HuH-7.5 (cell line): ENCODE results near the gene SLC8A3.

ENCODE experiments used
- DNase-seq: peaks from one replicate; pipeline ENCODE4 v3.0.0; 2011; ENCODE audit warnings: low spot score

SLC8A3 gene

GRCh38 chr14:70173569-70173968 lies 15.2 kb downstream of the SLC8A3 start:
- no peak for DNase-seq

DNA sequence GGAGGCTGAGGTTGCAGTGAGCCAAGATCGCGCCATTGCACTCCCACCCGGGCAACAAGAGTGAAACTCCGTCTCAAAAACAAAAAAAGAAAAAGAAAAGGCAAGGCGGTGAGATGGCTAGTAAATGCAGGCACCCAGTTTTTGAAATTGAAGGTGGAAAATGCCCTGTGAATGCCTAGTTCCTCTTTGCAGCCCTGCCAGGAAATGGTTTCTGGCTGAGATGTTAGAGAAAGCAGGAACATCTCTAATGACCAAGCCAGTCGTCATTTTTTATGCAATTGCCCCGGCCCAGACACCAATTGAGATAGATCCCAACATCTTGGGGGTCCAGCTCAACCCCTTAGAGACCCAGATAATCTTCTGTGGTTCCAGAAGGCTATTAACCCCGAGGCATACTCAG lies 17.0 kb downstream of the SLC8A3 start:
- DNase-seq = no peak

DNA sequence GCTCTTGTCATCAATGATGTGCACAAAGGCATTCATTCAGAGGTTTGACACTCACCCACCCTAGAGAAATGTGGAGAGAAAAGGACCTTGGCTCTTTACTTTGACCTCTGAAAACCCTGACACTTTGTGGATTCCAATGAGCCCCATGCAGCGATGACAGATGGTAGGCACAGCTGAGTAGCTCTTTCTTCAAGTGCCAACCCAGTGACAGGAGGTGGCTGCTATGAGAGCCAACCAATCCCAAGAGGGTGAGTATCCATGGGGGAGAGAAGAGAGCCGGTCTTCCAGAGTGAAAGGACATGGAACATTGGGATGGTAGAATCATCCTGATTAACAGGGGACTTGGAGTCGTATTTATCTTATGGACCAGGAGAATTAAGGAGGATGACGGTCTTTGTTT lies 17.8 kb downstream of the SLC8A3 start:
- no peak for DNase-seq

DNA sequence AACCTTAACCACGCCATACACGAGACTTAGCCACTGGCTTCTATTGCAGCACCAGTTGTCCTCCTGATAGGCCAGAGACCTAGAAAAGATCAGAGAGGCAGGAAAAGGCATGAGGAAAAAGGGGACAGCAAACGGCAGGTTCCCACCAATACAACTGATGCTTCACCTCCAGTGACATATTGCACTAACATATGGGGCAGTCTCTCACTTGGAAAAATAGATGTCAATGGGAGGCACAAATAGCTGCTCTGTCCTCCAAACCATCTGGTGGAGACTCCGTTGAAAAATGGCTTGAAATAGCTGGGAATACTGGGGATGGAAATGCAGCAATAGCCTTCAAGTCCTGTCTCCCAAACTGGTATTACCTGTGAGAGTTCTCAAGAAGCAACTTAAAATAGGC lies 20.3 kb downstream of the SLC8A3 start:
- DNase-seq = no peak

DNA sequence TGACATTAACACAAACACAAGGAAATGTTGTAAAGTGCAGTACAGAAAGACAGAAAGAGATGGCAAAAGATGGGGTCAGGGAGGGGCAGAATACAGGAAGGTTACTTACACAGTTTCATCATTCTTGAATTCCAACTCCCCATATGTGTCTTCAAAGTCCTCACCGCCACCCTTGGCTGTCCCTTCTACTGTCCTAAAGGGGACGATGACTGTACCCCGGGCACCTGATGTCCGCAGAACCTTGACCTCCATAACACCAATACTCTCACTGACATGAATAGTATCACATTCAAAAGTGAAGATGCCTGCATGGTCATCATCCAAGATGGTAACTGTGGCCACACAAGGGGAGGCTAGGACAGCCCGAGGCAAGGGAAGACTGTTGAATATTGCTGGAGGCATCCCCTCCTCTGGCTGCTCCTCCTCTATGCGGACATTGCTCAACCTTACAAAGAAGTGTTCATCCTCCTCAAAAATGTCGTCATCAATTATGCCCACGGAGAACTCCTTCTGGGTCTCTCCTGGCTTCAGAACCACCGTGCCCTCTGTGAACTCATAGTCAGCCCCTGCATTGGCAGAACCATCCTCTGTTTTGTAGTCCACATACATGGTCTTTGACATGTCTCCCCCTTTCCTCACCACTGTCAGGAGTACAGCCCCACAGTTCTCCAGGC lies 22.1 kb downstream of the SLC8A3 start:
- no peak for DNase-seq

DNA sequence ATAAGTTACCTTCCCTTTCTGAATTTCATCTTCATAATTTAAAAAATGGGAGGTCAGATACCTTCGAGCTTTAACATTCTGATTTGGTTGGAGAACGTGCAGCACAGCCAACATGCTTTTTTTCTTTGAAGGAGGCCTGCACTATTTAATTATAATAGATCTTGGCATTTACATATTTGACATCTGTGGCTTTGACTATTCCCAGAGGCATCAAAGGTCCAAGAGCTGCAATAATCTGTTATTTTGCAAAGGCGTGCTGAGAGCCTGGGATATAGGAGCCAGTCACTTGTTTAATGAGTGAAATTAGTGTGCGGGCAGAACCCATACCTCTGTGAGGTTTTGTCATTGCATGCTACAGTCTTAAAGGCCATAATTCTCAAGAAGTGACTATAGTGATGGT lies 26.4 kb downstream of the SLC8A3 start:
- DNase-seq = no peak

DNA sequence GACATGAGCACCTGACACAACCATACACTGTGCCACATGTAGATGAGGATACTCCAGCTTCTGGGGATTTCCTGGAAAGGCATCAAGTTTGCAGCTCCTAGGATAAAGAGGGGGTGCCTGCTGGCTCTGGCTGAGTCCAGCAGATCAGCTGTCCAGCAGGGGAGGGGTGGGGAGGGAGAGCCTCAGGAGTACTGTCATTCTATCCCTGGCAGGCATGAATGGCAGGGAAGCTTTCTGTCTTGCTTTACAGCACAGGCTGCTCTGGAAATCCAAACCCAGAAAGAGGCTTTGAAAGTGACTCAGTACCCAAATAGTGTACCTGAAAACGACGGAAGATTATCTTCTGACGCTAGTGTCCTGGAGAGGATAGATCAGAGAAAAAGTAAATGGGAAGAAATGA lies 32.2 kb downstream of the SLC8A3 start:
- no peak for DNase-seq

GRCh38 chr14:70152704-70153103 lies 36.0 kb downstream of the SLC8A3 start:
- DNase-seq = no peak

- DNase-seq = no peak
Measured at GRCh38 chr14:70152081-70152480, 36.7 kb downstream of the SLC8A3 start.

DNA sequence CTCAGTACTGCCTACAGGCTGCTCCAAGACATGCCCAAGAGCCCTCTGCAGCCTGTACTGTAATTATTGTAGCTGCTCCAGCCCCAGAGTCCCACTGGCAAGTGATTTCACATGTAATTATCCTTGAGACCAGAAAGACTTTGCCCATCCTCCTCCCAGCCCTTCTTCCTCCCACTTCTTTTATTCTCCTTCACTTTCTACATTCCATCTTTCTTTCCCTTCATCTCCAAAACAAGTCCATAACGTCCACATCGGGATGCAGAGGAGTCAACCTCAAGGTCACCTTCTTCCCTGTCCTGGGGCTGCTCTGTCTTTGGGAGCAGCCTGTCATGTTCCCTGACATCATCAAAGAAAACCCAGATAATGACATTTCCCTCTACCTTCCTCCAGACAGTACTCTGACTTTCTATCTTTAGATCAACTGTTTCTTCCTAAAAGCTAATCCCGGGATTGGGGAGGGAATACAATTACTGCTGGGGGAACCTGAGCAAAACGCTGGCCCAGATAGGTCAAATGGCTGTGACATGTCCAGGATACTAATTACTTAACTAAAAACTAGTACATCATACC lies 39.1 kb downstream of the SLC8A3 start:
- no peak for DNase-seq

GRCh38 chr14:70148911-70149595 lies 39.7 kb downstream of the SLC8A3 start:
- DNase-seq = no peak

GRCh38 chr14:70148351-70148750 lies 40.4 kb downstream of the SLC8A3 start:
- DNase-seq = no peak

DNA sequence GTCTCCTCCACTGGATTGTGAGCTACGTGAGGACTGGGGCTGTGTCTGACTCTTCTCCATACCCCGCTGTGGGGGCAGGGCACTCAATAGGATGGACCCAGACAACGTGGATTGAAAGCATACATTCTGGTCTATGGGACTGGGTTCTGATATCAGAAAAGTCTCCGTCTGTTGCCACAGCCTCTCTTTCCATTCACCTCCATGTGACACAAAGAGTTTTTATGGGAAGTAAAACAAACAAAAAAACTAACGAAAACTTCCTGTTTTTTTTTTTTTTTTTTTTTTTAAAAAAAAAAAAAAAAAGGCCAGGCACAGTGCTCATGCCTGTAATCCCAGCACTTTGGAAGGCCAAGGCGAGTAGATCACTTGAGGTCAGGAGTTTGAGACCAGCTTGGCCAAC lies 44.7 kb downstream of the SLC8A3 start:
- DNase-seq = no peak

GRCh38 chr14:70143306-70143705 lies 45.4 kb downstream of the SLC8A3 start:
- no peak for DNase-seq

GRCh38 chr14:70140614-70141013 lies 48.1 kb downstream of the SLC8A3 start:
- DNase-seq = no peak

DNA sequence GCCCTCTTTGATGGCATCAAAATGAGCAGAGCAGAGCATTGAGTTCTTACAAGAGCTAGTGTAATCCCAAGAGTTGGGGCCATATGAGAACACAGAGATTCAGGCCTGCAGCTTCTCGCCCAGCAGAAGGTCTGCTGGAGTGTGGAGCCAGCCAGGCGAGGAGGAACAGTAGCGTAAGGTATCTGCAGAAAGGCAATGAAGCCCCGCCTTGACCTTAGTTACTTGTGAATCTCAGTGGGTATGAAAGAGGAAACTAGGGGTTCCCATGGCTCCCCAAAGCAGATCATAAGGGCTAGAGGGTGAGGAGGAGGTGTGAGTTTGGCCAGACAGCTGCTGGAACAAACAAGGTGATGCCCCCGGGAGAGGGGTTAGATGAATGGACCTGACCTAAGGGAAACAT lies 49.4 kb downstream of the SLC8A3 start:
- DNase-seq = no peak

DNA sequence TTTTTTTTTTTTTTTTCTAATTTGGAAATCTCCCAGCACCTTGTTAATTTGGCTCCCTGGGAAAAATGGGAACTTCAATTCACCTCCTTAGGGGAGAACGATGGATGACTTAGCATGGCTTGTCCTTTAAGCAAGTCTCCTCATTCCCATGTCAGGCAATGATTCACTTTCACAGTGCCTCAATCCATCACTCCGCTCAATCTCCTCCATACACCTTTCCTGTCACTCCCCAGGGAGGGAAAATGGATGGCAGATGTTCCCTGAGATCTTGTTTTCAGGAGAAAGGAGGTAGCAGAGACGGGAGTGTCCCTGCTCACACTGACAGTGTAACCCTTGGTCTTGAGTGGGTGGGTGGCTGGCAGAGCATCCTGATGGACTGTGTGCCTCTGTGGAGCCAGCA lies 51.0 kb downstream of the SLC8A3 start:
- no peak for DNase-seq

- DNase-seq = no peak
Measured at GRCh38 chr14:70133461-70133860, 55.3 kb downstream of the SLC8A3 start.

DNA sequence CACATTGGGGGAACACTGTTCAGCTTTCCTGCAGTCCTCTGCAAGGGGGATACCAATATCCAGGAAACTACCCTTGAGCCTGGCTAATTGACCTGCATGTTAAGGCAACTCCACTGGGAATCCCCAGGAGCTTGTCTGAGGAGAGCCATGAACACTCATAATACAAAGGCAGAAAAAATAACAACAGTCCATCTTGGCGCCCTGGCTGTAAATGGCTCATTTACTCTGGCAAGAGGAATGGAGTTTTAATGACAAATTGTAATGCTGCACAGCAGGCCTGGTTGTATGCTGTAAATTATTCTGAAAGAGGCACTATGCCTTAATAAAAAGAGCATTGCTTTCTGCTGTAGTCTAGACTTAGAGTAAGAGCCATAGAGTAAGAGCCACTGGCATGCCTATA lies 58.3 kb downstream of the SLC8A3 start:
- no peak for DNase-seq

DNA sequence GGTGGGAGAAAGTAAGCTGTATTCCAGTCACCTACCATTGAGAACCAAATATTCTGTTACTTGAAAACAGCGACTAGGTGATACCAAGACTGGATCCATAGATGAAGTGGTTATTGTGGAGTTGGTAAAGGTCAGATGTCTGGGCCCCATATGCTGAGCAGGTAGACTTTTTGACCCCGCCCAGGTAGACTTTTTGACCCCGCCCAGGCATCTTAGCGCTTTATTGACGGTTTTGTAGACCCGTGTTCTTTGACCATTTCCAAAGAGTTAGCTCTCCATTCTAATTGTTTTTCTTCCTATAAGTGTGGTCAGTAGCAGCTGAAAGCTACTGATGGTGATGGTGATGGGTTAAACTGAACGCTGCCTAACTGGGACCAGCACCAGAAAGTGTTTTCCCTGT lies 61.6 kb downstream of the SLC8A3 start:
- no peak for DNase-seq

DNA sequence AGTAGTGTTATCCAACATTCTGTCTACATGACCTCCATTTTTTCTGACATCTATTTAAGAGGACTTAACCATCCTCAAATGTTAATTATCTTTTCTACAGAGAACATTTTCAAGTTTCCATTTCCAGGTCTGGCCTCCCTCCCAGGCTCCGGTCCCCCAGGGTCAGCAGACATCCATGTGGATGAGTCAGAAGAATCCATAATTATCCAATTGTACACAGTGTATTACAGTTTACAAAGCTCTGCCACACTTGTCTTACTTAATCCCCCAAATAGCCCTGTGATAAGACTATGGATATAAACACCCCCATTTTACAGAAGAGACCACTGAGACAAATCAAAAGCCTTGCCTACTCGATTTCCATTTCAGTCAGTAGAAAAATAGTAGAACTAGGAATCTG lies 65.0 kb downstream of the SLC8A3 start:
- DNase-seq = no peak

GRCh38 chr14:70121521-70121920 lies 67.2 kb downstream of the SLC8A3 start:
- DNase-seq = no peak

DNA sequence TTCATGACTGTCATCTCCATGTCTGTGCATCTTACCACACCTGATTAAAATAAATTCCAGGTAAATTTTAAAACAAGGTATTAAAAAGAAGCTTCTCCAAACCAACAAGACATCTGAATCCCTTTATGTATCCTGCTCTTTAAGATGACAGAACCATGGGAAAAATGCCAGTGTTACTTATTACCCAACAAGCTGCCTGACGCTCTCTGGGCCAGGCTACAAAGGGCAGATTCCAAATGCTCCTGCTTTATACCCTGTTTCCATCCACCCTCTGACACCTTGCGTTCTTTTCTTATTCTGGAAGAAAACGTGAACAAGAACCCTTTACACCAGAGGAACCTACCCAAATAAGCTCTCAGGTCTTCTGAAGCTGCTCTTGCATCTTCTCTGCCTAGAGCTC lies 70.7 kb downstream of the SLC8A3 start:
- no peak for DNase-seq

- DNase-seq = no peak
Measured at GRCh38 chr14:70116278-70116677, 72.5 kb downstream of the SLC8A3 start.
